ENCODE data around the gene RIC1. TPM values are rescaled to one million over a fixed set of nuclear protein-coding genes. Genes with fewer than 3 reads are reported as not detected.
"Not testable (repeated sequence)": the region's sequence is repeated elsewhere in the genome, so short reads cannot be mapped to it uniquely, and the experiment has no call there.

RIC1 gene
- polyA plus RNA-seq, 1 of the 3 experiments (the other 2 are of a cell fraction), result 21.9 TPM

DNA sequence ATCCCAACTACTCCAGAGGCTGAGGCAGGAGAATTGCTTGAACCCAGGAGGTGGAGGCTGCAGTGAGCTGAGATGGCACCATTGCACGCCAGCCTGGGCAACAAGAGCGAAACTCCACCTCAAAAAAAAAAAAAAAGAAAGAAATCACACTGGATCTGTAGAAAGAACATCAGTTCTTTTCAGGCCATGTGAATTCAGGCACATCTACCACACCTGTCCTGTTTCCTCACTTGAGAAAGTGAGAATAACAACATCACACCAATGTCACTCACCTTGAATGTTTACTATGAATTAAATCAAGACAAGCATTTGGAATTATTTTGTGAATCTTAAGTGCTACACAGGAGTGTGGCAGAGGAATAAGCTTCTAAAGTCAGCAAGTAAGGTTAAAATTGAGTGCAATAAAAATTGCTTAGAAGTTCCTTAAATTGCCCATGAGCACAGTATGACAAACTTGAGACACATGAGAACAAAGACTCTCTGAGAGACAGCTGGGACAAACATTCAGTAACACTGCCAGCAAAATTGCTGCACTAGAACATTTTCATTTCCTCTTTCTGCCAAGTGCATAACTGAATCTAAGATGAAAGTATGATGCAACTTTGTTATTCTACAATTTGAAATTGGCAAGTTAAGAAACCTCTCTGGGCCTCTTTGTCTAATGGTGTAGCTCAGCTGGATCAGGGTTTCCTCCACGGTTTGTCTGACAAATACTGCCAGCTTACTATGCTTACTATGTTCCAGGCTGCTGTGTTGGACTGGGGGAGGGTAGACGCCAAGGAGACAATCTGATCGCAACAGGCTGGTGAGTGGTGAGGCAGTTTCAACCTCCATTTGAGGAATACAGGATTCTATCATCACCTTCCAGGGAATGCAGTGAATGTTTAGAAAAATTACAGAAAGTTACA lies 1.9 kb upstream of the RIC1 start:
- H3K4me2 ChIP-seq, result peak overlapping the region; percentile 83
- no peak overlapping the region for H2AFZ ChIP-seq (ENCODE audit: low read depth)
- TF ChIP-seq SIN3A (IDR thresholded peaks at IDR 0.05; ENCODE audit: borderline replicate concordance, low read depth, low read length), result no peak
- TF ChIP-seq MEF2A (IDR thresholded peaks at IDR 0.05; ENCODE audit: borderline replicate concordance, low read depth), result no peak
- TF ChIP-seq EZH2phosphoT487 (IDR thresholded peaks at IDR 0.05; ENCODE audit: borderline replicate concordance, low read depth), result no peak
- no peak for TF ChIP-seq NRF1 (IDR thresholded peaks at IDR 0.05; ENCODE audit: low read depth, low read length)
- TF ChIP-seq ELF1 (IDR thresholded peaks at IDR 0.05), result no peak
- no peak for TF ChIP-seq PBX3 (IDR thresholded peaks at IDR 0.05)
- TF ChIP-seq EP300 (IDR thresholded peaks at IDR 0.05; ENCODE audit: borderline replicate concordance in 1 of 2, low read depth in 1 of 2, low read length in 1 of 2), result no peak
- TF ChIP-seq RXRA (IDR thresholded peaks at IDR 0.05; ENCODE audit: borderline replicate concordance, low read depth), result no peak
- peaks cover 20% of the 10 kb centered on the region for H4K20me1 ChIP-seq (ENCODE audit: insufficient read depth)
- POLR2A ChIA-PET, result no interaction called here
- H3K4me1 ChIP-seq (ENCODE audit: control insufficient read depth in 1 of 2, insufficient read depth in 2 of 2, low read depth in 1 of 2, low read length in 1 of 2), result peaks cover 8 to 11% of the 10 kb centered on the region in 2 experiments; a peak in 3 of 4 replicates
- peaks cover 0 to 3% of the 10 kb centered on the region in 2 experiments for H3K36me3 ChIP-seq (replicated peaks in 1 of 2; ENCODE audit: control insufficient read depth in 1 of 2, insufficient read depth in 2 of 2, low read length in 1 of 2)
- peaks cover 88% of the 10 kb centered on the region for H3K79me2 ChIP-seq (ENCODE audit: insufficient read depth)
- peaks cover 21% of the 10 kb centered on the region for H3F3A ChIP-seq (replicated peaks; ENCODE audit: insufficient read depth)
- DNase-seq, result peak; percentile 7
- H3K4me3 ChIP-seq (ENCODE audit: low read depth in 2 of 2, low read length in 1 of 2), result peak overlapping the region in 1 of 2 experiments; percentile 12; a peak in 3 of 4 replicates
- CTCF ChIA-PET, result interaction anchor here (0.6 kb wide), 1 partner anchor 194 kb away, joined by 3 read pairs; no protein-coding TSS in a partner anchor
- no peak overlapping the region; the same call in 1 of the 2 replicates for H3K9ac ChIP-seq
- peak overlapping the region in 1 of 2 experiments; percentile 91; a peak in 2 of 4 replicates for H3K27ac ChIP-seq (ENCODE audit: low read depth in 2 of 2, low read length in 1 of 2)
- H3K27me3 ChIP-seq (ENCODE audit: insufficient read depth), result no peaks in the 10 kb centered on the region
- 71% methylated on average over 5 of the region's 5 CpGs for WGBS (ENCODE audit: low lambda C conversion rate)
- no peaks in the 10 kb centered on the region for H3K9me2 ChIP-seq
- H3K9me3 ChIP-seq, result no peaks in the 10 kb centered on the region

DNA sequence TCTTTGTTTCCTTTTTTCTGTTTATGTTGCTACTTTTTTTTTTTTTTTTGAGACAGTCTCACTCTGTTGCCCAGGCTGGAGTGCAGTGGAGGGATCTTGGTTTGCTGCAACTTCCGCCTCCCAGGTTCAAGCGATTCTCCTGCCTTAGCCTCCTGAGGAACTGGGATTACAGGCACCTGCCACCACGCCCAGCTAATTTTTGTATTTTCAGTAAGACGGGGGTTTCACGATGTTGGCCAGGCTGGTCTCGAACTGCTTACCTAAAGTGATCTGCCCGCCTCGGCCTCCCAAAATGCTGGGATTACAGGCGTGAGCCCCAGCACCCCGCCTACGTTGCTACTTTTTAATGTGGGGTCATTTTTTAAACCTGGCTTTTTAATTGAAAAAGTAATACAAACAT lies 1.2 kb upstream of the RIC1 start:
- peak overlapping the region; percentile 76 for H3K9ac ChIP-seq
- H4K20me1 ChIP-seq (ENCODE audit: insufficient read depth), result peaks cover 27% of the 10 kb centered on the region
- H2AFZ ChIP-seq (ENCODE audit: low read depth); H3K9me3 ChIP-seq; DNase-seq; H3K27me3 ChIP-seq (ENCODE audit: insufficient read depth); H3K9me2 ChIP-seq; H3K36me3 ChIP-seq (replicated peaks in 1 of 2; ENCODE audit: control insufficient read depth in 1 of 2, insufficient read depth in 2 of 2, low read length in 1 of 2): not testable (repeated sequence)
- H3K4me2 ChIP-seq, result peak overlapping the region; percentile 83
- peaks cover 92% of the 10 kb centered on the region for H3K79me2 ChIP-seq (ENCODE audit: insufficient read depth)
- ChIA-PET POLR2A (interaction anchor here (1.4 kb wide), 1 partner anchor 27 kb away, joined by 5 read pairs; no protein-coding TSS in a partner anchor), CTCF (interaction anchor here (0.6 to 1.3 kb wide), 3 partner anchors 23 to 193 kb away, joined by 3 read pairs; no protein-coding TSS in a partner anchor)
- peak overlapping the region; percentile 93 to 95 for H3K4me3 ChIP-seq (ENCODE audit: low read depth in 2 of 2, low read length in 1 of 2)
- peak overlapping the region in 1 of 2 experiments; percentile 91; a peak in 2 of 4 replicates for H3K27ac ChIP-seq (ENCODE audit: low read depth in 2 of 2, low read length in 1 of 2)
- peaks cover 8 to 15% of the 10 kb centered on the region in 2 experiments; a peak in 3 of 4 replicates for H3K4me1 ChIP-seq (ENCODE audit: control insufficient read depth in 1 of 2, insufficient read depth in 2 of 2, low read depth in 1 of 2, low read length in 1 of 2)
- WGBS (ENCODE audit: low lambda C conversion rate), result 67% methylated on average over 11 of the region's 11 CpGs
- H3F3A ChIP-seq (replicated peaks; ENCODE audit: insufficient read depth), result peaks cover 15% of the 10 kb centered on the region

Measured in SK-N-SH (cell line).